IPS-18a (cell line): ENCODE results near the gene THRSP.
"Not testable (repeated sequence)": the region's sequence is repeated elsewhere in the genome, so short reads cannot be mapped to it uniquely, and the experiment has no call there.

ENCODE experiments used
- H3K27ac ChIP-seq: one replicate; pipeline ENCODE4 v1.5.1; 2013; ENCODE audit warnings: low read length
- H3K27me3 ChIP-seq: one replicate; pipeline ENCODE4 v1.6.1; 2013; ENCODE audit warnings: mild to moderate bottlenecking, low read length; ENCODE audit not compliant: control insufficient read depth, insufficient read depth
- H3K36me3 ChIP-seq: one replicate; pipeline ENCODE4 v1.6.1; 2013; ENCODE audit warnings: low read depth, low read length; ENCODE audit not compliant: control insufficient read depth
- H3K4me1 ChIP-seq: one replicate; pipeline ENCODE4 v1.6.1; 2013; ENCODE audit warnings: low read depth, low read length; ENCODE audit not compliant: control insufficient read depth
- H3K4me3 ChIP-seq: one replicate; pipeline ENCODE4 v1.5.1; 2013; ENCODE audit warnings: low read length
- H3K9ac ChIP-seq: one replicate; pipeline ENCODE4 v1.6.1; 2013; ENCODE audit warnings: mild to moderate bottlenecking, low read length, moderate library complexity
- H3K9me3 ChIP-seq: one replicate; pipeline ENCODE4 v1.6.1; 2013; ENCODE audit warnings: low read depth, low read length; ENCODE audit not compliant: control insufficient read depth

THRSP gene

DNA sequence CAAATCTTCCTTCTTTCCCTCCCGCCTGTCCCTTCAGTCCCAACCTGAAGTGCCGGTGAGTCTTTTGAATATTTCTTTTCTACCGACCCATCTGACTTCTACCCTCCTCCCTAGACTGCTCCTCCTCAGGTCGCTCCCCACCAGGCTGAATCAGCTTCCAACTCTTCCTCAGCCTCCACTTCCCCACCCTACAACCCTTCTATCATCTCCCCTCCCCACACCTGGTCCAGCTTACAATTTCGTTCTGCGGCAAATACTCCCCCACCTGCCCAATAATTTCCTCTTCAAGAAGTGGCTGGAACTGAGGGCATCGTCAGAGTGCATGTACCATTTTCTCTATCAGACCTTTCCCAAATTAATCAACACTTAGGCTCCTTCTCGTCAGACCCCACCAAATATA is 18.5 kb downstream of the THRSP start:
- Histone ChIP-seq H3K27me3 (no peaks in the 10 kb centered on the region), H3K36me3 (no peaks in the 10 kb centered on the region), H3K27ac (no peak overlapping the region), H3K4me3 (no peak overlapping the region), H3K9ac (no peak overlapping the region), H3K9me3 (no peaks in the 10 kb centered on the region), H3K4me1 (peaks cover 7% of the 10 kb centered on the region)

DNA sequence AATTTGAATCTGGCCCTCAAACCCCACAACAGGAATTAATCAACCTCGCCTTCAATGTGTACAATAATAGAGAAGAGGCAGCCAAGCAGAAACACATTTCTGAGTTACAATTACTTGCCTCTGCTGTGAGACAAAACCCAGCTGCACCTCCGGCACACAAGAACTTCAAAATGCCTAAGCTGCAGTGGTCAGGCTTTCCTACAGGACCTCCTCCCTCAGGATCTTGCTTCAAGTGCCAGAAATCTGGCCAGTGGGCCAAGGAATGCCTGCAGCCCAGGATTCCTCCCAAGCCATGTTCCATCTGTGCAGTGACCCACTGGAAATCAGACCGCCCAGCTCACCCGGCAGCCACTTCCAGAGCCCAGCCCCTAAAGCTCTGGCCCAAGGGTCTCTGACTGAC is 19.4 kb downstream of the THRSP start:
- H3K4me3 ChIP-seq: no peak overlapping the region
- H3K9ac ChIP-seq: no peak overlapping the region
- peaks cover 4% of the 10 kb centered on the region for H3K4me1 ChIP-seq
- no peaks in the 10 kb centered on the region for H3K27me3 ChIP-seq
- no peak overlapping the region for H3K27ac ChIP-seq
- no peaks in the 10 kb centered on the region for H3K36me3 ChIP-seq
- H3K9me3 ChIP-seq: no peaks in the 10 kb centered on the region

- H3K9ac ChIP-seq, H3K36me3 ChIP-seq, H3K27ac ChIP-seq, H3K4me1 ChIP-seq, H3K27me3 ChIP-seq, H3K4me3 ChIP-seq, H3K9me3 ChIP-seq: not testable (repeated sequence)
These were observed 20.8 kb downstream of the THRSP start for GRCh38 chr11:78084506-78084905.

DNA sequence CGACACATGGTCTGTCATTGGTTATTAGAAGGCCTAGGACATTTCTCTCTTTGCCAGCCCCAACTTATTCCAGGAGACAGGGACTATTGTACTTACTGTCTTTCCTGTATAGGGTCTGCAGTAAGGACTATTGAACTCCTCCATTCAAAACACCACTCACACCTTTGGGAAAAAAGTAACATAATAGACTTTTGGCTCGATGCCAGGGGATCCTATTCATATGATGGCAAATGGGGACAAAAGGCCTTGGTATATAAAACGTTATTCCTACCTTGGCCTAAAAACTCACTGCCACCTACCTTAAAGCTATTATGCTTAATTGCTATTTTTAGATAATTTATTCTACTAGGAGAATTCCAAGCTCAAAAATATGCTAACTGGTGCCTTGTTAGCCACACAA is 22.3 kb downstream of the THRSP start:
- H3K4me1 ChIP-seq: no peaks in the 10 kb centered on the region
- H3K9me3 ChIP-seq: no peaks in the 10 kb centered on the region

DNA sequence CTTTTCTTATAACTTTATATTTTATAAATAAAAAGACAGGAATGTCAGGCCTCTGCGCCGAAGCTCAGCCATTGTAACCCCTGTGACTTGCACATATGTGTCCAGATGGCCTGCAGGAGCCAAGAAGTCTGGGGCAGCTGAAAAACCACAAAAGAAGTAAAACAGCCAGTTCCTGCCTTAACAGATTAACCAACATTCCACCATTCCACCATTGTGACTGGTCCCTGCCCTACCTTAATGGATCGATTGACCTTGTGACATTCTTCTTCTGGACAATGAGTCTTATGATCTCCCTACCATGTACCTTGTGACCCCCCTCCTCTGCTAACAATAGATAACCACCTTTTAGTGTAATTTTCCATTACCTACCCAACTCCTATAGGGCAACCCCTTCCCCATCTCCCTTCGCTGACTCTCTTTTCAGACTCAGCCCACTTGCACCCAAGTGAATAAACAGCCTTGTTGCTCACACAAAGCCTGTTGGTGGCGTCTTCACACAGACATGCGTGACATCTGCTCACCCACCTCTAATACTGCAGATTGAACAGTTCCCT is 22.9 kb downstream of the THRSP start:
- not testable (repeated sequence) for H3K9me3 ChIP-seq, H3K4me3 ChIP-seq, H3K9ac ChIP-seq, H3K36me3 ChIP-seq, H3K27me3 ChIP-seq, H3K27ac ChIP-seq, H3K4me1 ChIP-seq

More for the DNA sequence above, 22.3 kb downstream of the THRSP start:
- H3K4me3 ChIP-seq: no peak overlapping the region
- no peaks in the 10 kb centered on the region for H3K27me3 ChIP-seq
- no peak overlapping the region for H3K9ac ChIP-seq
- H3K36me3 ChIP-seq: no peaks in the 10 kb centered on the region
- no peak overlapping the region for H3K27ac ChIP-seq

- Histone ChIP-seq H3K9me3 (no peaks in the 10 kb centered on the region), H3K27ac (no peak overlapping the region), H3K27me3 (no peaks in the 10 kb centered on the region), H3K36me3 (peaks cover 15% of the 10 kb centered on the region), H3K4me3 (no peak overlapping the region), H3K9ac (no peak overlapping the region), H3K4me1 (no peaks in the 10 kb centered on the region)
These were observed 30.6 kb downstream of the THRSP start for GRCh38 chr11:78094250-78094649.

DNA sequence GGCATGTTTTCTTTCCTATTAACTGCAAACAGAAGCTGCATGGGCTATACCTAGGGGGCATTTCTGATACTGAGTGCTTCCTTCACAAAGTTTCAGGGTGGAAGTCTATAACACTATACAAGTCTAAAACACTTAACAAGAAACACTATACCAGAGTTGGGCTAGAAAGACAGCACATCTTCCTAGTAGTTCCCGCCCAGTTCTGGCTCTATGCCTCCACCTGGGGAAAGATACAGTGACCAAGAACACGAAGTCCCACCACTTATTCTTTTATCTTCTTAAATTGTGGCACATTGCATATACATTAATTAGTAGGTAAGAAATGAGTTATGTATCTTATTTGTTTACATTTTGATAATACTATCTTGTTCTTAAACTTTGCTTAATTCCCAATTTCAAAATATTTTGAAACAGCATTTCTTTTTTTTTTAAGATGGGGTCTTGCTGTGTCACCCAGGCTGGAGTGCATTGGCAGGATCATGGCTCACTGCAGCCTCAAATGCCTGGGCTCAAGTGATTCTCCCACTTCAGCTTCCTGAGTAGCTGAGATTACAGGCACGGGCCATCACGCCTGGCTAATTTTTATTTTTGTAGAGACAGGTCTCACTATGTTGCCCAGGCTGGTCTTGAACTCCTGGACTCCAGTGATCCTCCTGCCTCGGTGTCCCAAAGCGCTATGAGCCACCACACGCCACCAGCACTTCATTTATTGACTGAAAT is 34.2 kb downstream of the THRSP start:
- H3K27ac ChIP-seq: no peak overlapping the region
- no peaks in the 10 kb centered on the region for H3K9me3 ChIP-seq
- H3K4me1 ChIP-seq: no peaks in the 10 kb centered on the region
- peaks cover 41% of the 10 kb centered on the region for H3K36me3 ChIP-seq
- H3K9ac ChIP-seq: no peak overlapping the region
- H3K27me3 ChIP-seq: no peaks in the 10 kb centered on the region
- H3K4me3 ChIP-seq: no peak overlapping the region

DNA sequence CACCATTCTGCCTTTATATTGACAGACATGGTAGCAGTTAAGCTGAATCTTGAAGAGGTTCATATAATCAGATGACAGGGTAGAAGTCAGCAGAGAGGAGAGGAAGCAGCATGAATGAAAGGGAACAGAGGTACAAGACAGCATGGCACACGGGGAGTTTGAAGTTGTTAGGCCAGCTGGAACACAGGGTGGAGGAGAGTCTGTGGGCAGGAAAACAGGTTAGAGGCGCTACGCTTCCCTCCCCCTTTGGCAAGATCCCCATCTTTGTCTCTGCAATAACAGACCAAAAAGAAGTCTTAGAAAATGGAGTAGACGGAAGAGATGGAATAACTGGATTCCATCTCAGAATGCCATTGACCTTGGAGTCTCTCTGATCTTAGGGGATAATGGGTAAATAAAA is 36.0 kb downstream of the THRSP start:
- Histone ChIP-seq H3K9ac (no peak overlapping the region), H3K36me3 (peaks cover 41% of the 10 kb centered on the region), H3K27ac (no peak overlapping the region), H3K4me3 (no peak overlapping the region), H3K4me1 (no peaks in the 10 kb centered on the region), H3K27me3 (no peaks in the 10 kb centered on the region), H3K9me3 (no peaks in the 10 kb centered on the region)

GRCh38 chr11:78100261-78100660 is 36.6 kb downstream of the THRSP start:
- H3K9me3 ChIP-seq: no peaks in the 10 kb centered on the region
- H3K4me3 ChIP-seq: no peak overlapping the region
- no peak overlapping the region for H3K9ac ChIP-seq
- no peaks in the 10 kb centered on the region for H3K4me1 ChIP-seq
- H3K27ac ChIP-seq: no peak overlapping the region
- no peaks in the 10 kb centered on the region for H3K27me3 ChIP-seq
- peaks cover 46% of the 10 kb centered on the region for H3K36me3 ChIP-seq

GRCh38 chr11:78100676-78101472 is 37.2 kb downstream of the THRSP start:
- H3K9ac ChIP-seq: no peak overlapping the region
- peaks cover 46% of the 10 kb centered on the region for H3K36me3 ChIP-seq
- no peak overlapping the region for H3K27ac ChIP-seq
- H3K4me3 ChIP-seq: no peak overlapping the region
- H3K27me3 ChIP-seq: no peaks in the 10 kb centered on the region
- no peaks in the 10 kb centered on the region for H3K4me1 ChIP-seq
- no peaks in the 10 kb centered on the region for H3K9me3 ChIP-seq

- Histone ChIP-seq H3K27me3 (no peaks in the 10 kb centered on the region), H3K27ac (no peak overlapping the region), H3K4me1 (no peaks in the 10 kb centered on the region), H3K36me3 (peaks cover 41% of the 10 kb centered on the region), H3K9me3 (no peaks in the 10 kb centered on the region), H3K4me3 (no peak overlapping the region), H3K9ac (no peak overlapping the region)
These were observed 45.7 kb downstream of the THRSP start for GRCh38 chr11:78109081-78110015.
